SK-N-SH treated with all-trans-retinoic acid at 6 μM for 48 hours (cell line): ENCODE measurements around the gene SURF1.

Experiments used
- ATAC-seq: fragments of 200-7000 bp; cut with Tn5 transposase; 3 replicates; pipeline ENCODE4 v1.9.1; 2020; ENCODE audit warnings: mild to moderate bottlenecking, moderate library complexity
- ARNTL ChIP-seq: fragments of 450-650 bp; formaldehyde crosslinking; IDR thresholded peaks from 2 replicates; pipeline ENCODE4 v1.5.0; 2020; ENCODE audit warnings: low read depth, mild to moderate bottlenecking, moderate library complexity, borderline replicate concordance
- BACH2 ChIP-seq: fragments of 250-450 bp; sonication (Bioruptor Pico); IDR thresholded peaks from 2 replicates; pipeline ENCODE4 v1.9.0; 2021; ENCODE audit warnings: mild to moderate bottlenecking, borderline replicate concordance
- CREB5 ChIP-seq: fragments of 250-450 bp; sonication (Bioruptor Pico); IDR thresholded peaks from 2 replicates; pipeline ENCODE4 v1.5.1; 2020; ENCODE audit warnings: low read depth, mild to moderate bottlenecking, moderate library complexity
- CSDC2 ChIP-seq: fragments of 250-450 bp; sonication (Bioruptor Pico); IDR thresholded peaks from 2 replicates; pipeline ENCODE4 v1.5.0; 2020; ENCODE audit warnings: mild to moderate bottlenecking, moderate library complexity
- CSRNP3 ChIP-seq: fragments of 250-450 bp; sonication (Bioruptor Pico); IDR thresholded peaks from 2 replicates; pipeline ENCODE4 v1.5.1; 2021; ENCODE audit warnings: mild to moderate bottlenecking, moderate library complexity
- ESRRG ChIP-seq: fragments of 250-450 bp; sonication (Bioruptor Pico); IDR thresholded peaks from 2 replicates; pipeline ENCODE4 v1.6.1; 2021; ENCODE audit warnings: mild to moderate bottlenecking
- GLIS3 ChIP-seq: fragments of 250-450 bp; sonication (Bioruptor Pico); IDR thresholded peaks from 2 replicates; pipeline ENCODE4 v1.5.0; 2020; ENCODE audit warnings: mild to moderate bottlenecking, moderate library complexity
- ISL1 ChIP-seq: fragments of 250-450 bp; sonication (Bioruptor Pico); IDR thresholded peaks from 2 replicates; pipeline ENCODE4 v2.1.2; 2022; ENCODE audit warnings: mild to moderate bottlenecking, moderate library complexity
- OSR1 ChIP-seq: fragments of 250-450 bp; sonication (Bioruptor Pico); IDR thresholded peaks from 2 replicates; pipeline ENCODE4 v1.8.0; 2022; ENCODE audit warnings: moderate library complexity, mild to moderate bottlenecking, inconsistent platforms
- PATZ1 ChIP-seq: fragments of 250-450 bp; sonication (Bioruptor Pico); IDR thresholded peaks from 2 replicates; pipeline ENCODE4 v1.8.0; 2020; ENCODE audit warnings: mild to moderate bottlenecking, moderate library complexity, borderline replicate concordance
- PPARA ChIP-seq: fragments of 250-450 bp; sonication (Bioruptor Pico); IDR thresholded peaks from 2 replicates; pipeline ENCODE4 v1.5.0; 2020; ENCODE audit warnings: mild to moderate bottlenecking, borderline replicate concordance
- RARB ChIP-seq: fragments of 250-450 bp; sonication (Bioruptor Pico); IDR thresholded peaks from 2 replicates; pipeline ENCODE4 v1.8.0; 2021; ENCODE audit warnings: mild to moderate bottlenecking, moderate library complexity
- SNAI2 ChIP-seq: fragments of 250-450 bp; sonication (Bioruptor Pico); IDR thresholded peaks from 2 replicates; pipeline ENCODE4 v1.5.0; 2020; ENCODE audit warnings: mild to moderate bottlenecking, moderate library complexity
- TCF4 ChIP-seq: fragments of 250-450 bp; sonication (Bioruptor Pico); IDR thresholded peaks from 2 replicates; pipeline ENCODE4 v1.8.0; 2021; ENCODE audit warnings: mild to moderate bottlenecking, moderate library complexity, borderline replicate concordance
- TOX ChIP-seq: fragments of 250-450 bp; sonication (Bioruptor Pico); IDR thresholded peaks from 2 replicates; pipeline ENCODE4 v1.8.0; 2021; ENCODE audit warnings: mild to moderate bottlenecking, moderate library complexity, borderline replicate concordance
- TSHZ2 ChIP-seq: fragments of 250-450 bp; sonication (Bioruptor Pico); IDR thresholded peaks from 2 replicates; pipeline ENCODE4 v1.5.0; 2020; ENCODE audit warnings: mild to moderate bottlenecking, moderate library complexity
- ZFP30 ChIP-seq: fragments of 450-650 bp; formaldehyde crosslinking; IDR thresholded peaks from 2 replicates; pipeline ENCODE4 v1.5.0; 2022; ENCODE audit warnings: mild to moderate bottlenecking, moderate library complexity
- ZNF565 ChIP-seq: fragments of 450-650 bp; formaldehyde crosslinking; conservative IDR thresholded peaks from 2 replicates; pipeline ENCODE4 v1.5.0; 2020; ENCODE audit warnings: low read depth, mild to moderate bottlenecking, moderate library complexity
- ZNF70 ChIP-seq: fragments of 450-650 bp; formaldehyde crosslinking; IDR thresholded peaks from 2 replicates; pipeline ENCODE4 v1.5.0; 2020; ENCODE audit warnings: mild to moderate bottlenecking, moderate library complexity
- ZNF8 ChIP-seq: fragments of 450-650 bp; formaldehyde crosslinking; IDR thresholded peaks from 2 replicates; pipeline ENCODE4 v1.5.0; 2020; ENCODE audit warnings: mild to moderate bottlenecking, moderate library complexity
- TF ChIP-seq, protein P1 (sequence below): fragments of 250-450 bp; sonication (Bioruptor Pico); IDR thresholded peaks from 2 replicates; pipeline ENCODE4 v1.8.0; 2021; ENCODE audit warnings: low read depth, mild to moderate bottlenecking, moderate library complexity, borderline replicate concordance

Gene SURF1

DNA sequence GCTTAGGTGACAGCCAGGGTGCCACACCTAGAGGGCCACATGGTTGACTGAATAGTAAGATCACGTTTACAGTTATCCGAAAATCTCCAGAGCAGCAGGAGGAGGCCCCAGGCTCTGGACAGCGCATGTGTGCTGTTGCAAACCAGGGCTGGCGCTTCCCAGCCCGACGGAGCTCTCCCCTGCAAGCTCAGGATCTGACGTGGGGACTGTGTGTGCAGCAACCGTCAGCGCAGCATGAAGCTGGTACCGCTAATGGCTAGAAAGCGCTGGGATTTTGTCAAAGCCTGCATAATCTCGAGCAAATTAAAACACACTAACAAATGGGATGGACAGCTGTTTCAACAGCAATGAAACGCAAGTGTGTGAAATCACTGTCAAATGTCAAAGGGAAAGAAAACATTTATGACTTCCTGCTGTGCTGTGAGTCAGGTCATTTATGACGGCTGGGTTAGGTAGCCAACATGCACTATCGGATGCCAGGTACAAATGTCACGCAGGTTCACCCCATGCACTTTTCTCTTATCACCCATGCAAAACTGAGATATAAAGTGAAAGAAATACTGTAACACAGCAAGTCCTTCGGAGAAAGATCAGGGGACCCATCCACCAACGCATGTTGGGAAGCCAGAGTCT lies 12.1 kb upstream of the SURF1 start:
- no peak; the same call in 2 of the 3 replicates for ATAC-seq

DNA sequence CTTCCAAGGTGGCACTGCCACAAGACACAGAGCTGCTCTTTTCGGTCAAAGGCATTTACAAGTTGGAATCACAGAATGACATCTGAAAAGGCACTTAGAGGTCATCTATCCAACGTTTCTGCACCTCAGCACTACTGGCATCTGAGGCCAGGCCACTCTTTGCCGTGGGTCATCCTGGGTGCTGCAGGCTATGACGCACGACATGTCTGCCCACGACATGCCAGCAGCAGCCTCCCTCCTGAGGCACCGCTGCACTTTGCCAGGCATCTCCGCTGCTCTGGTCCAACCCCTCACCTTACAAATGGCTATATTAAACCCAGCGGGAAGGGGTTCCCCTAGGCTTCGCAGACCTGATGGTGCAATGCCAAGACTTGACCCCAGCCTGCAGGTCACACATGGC lies 11.5 kb upstream of the SURF1 start:
- TF ChIP-seq CSRNP3 (CRISPR knock-in tag) (no peak), CREB5 (CRISPR knock-in tag) (no peak), ARNTL (CRISPR knock-in tag) (no peak)
- TF ChIP-seq, protein P1, sequence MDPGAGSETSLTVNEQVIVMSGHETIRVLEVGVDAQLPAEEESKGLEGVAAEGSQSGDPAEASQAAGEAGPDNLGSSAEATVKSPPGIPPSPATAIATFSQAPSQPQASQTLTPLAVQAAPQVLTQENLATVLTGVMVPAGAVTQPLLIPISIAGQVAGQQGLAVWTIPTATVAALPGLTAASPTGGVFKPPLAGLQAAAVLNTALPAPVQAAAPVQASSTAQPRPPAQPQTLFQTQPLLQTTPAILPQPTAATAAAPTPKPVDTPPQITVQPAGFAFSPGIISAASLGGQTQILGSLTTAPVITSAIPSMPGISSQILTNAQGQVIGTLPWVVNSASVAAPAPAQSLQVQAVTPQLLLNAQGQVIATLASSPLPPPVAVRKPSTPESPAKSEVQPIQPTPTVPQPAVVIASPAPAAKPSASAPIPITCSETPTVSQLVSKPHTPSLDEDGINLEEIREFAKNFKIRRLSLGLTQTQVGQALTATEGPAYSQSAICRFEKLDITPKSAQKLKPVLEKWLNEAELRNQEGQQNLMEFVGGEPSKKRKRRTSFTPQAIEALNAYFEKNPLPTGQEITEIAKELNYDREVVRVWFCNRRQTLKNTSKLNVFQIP = no peak
- no peak for ATAC-seq

More for the DNA sequence above, 12.1 kb upstream of the SURF1 start:
- no peak for TF ChIP-seq ESRRG
- no peak for TF ChIP-seq GLIS3 (CRISPR knock-in tag)

- no peak for ATAC-seq
- no peak for TF ChIP-seq TCF4 (CRISPR knock-in tag)
- TF ChIP-seq GLIS3 (CRISPR knock-in tag) = no peak
- TF ChIP-seq, protein P1 = no peak
- TF ChIP-seq PPARA (CRISPR knock-in tag) = no peak
- TF ChIP-seq ZNF70 (CRISPR knock-in tag) = no peak
- no peak for TF ChIP-seq TSHZ2 (CRISPR knock-in tag)
- TF ChIP-seq ZNF8 (CRISPR knock-in tag) = no peak
- TF ChIP-seq OSR1 (CRISPR knock-in tag) = no peak
- no peak for TF ChIP-seq ZFP30 (CRISPR knock-in tag)
- TF ChIP-seq ZNF565 = no peak
- TF ChIP-seq CSRNP3 (CRISPR knock-in tag) = no peak
- no peak for TF ChIP-seq CREB5 (CRISPR knock-in tag)
- no peak for TF ChIP-seq RARB (CRISPR knock-in tag)
- no peak for TF ChIP-seq SNAI2
- no peak for TF ChIP-seq PATZ1 (CRISPR knock-in tag)
- no peak for TF ChIP-seq BACH2 (CRISPR knock-in tag)
- TF ChIP-seq ISL1 = no peak
- TF ChIP-seq ARNTL (CRISPR knock-in tag) = no peak
- no peak for TF ChIP-seq TOX
- TF ChIP-seq CSDC2 (CRISPR knock-in tag) = no peak
Observed at GRCh38 chr9:133367221-133367620, 10.9 kb upstream of the SURF1 start.
